Stomach (tissue), 9 donors: ENCODE measurements around the gene OSM. TPM values are rescaled to one million over a fixed set of nuclear protein-coding genes. Genes with fewer than 3 reads are reported as not detected.

Experiments
- DNase-seq, 2 donors: peaks; one replicate each; pipeline versions ENCODE4 v3.0.0 to v3.0.0-alpha.2; 2013 to 2019
- H3K27ac ChIP-seq, 5 donors: fragments of 200-600 bp in 4 of 5; sonication (generic) in 4 of 5; one replicate each; pipeline ENCODE4 v1.5.1; 2013 to 2019; ENCODE audit warnings: mild to moderate bottlenecking in 1 of 5, moderate library complexity in 1 of 5
- H3K27me3 ChIP-seq, 3 donors: fragments of 200-600 bp; sonication (generic); one replicate each; pipeline ENCODE4 v1.5.1; 2017 to 2019; ENCODE audit warnings: mixed run types in 1 of 3
- H3K36me3 ChIP-seq, 4 donors: fragments of 200-600 bp; sonication (generic); 1 replicate in 3 of 4; 2 replicates in 1 of 4; pipeline ENCODE4 v1.5.1; 2016 to 2019
- H3K4me1 ChIP-seq, 4 donors: fragments of 200-600 bp; sonication (generic); one replicate each; pipeline ENCODE4 v1.5.1; 2016 to 2019
- H3K4me3 ChIP-seq, 4 donors: fragments of 200-600 bp; sonication (generic) in 3 of 4; one replicate each; pipeline ENCODE4 v1.5.1; 2016 to 2019; ENCODE audit warnings: mild to moderate bottlenecking in 1 of 4
- H3K9me3 ChIP-seq, 4 donors: fragments of 200-600 bp; sonication (generic); one replicate each; pipeline ENCODE4 v1.5.1; 2016 to 2019
- EP300 ChIP-seq: sonication (generic); formaldehyde crosslinking; IDR thresholded peaks from one replicate; pipeline ENCODE4 v1.6.1; 2017; ENCODE audit warnings: antibody characterized with exemption
- POLR2A ChIP-seq, 4 donors: fragments of 450-650 bp; IDR thresholded peaks; one replicate each; pipeline ENCODE4 v1.6.1; 2016; ENCODE audit warnings: antibody characterized with exemption in 4 of 4, control low read depth in 2 of 4, mild to moderate bottlenecking in 1 of 4, moderate library complexity in 1 of 4
- POLR2AphosphoS5 ChIP-seq, 3 donors: sonication (generic); formaldehyde crosslinking; IDR thresholded peaks; one replicate each; pipeline ENCODE4 v1.6.1; 2016; ENCODE audit warnings: antibody characterized with exemption in 3 of 3
- WGBS, 5 donors: extraction: QIAGEN DNeasy Blood & Tissue Kit in 3 of 5; methylation state at CpG; one replicate each; pipeline versions ENCODE4 v1.1.5 to v1.1.7; 2013 to 2018; 5-methylcytosine and 5-hydroxymethylcytosine counted together
- intact Hi-C: fragments of 100-400 bp; cut with DNase I; formaldehyde crosslinking; loops from one replicate; pipeline ENCODE4 v1.15.1; 2023; ENCODE audit warnings: low total_unique reads
- polyA plus RNA-seq, 3 donors: library from polyadenylated mRNA; stranded (reverse); fragments of 200-250 nt; gene quantifications; one replicate each; pipeline ENCODE4 v1.2.3, GENCODE V29; 2013
- total RNA-seq, 5 donors: library from RNA; depleted of rRNA; stranded (reverse); fragments of >200 nt; gene quantifications; one replicate each; pipeline versions ENCODE4 v1.1.0 to v1.2.3, GENCODE V29; 2014 to 2016
- TF ChIP-seq, protein P1 (sequence below), 7 experiments: fragments of 450-650 bp in 4 of 7; fragments of 200-600 bp in 3 of 7; sonication (generic) in 3 of 7; IDR thresholded peaks; one replicate each; pipeline ENCODE4 v1.5.1; 2016 to 2019; ENCODE audit warnings: antibody characterized with exemption in 7 of 7, control low read depth in 2 of 7, mild to moderate bottlenecking in 1 of 7
- donor health status: healthy with polysubstance abuse.
- donor health status: Bipolar disorder and iron deficiency.
- donor health status: healthy.

OSM gene
- total and polyA plus RNA-seq, 8 donors = 0.33 to 22.7 (median 1.2) TPM; not detected in 4

DNA sequence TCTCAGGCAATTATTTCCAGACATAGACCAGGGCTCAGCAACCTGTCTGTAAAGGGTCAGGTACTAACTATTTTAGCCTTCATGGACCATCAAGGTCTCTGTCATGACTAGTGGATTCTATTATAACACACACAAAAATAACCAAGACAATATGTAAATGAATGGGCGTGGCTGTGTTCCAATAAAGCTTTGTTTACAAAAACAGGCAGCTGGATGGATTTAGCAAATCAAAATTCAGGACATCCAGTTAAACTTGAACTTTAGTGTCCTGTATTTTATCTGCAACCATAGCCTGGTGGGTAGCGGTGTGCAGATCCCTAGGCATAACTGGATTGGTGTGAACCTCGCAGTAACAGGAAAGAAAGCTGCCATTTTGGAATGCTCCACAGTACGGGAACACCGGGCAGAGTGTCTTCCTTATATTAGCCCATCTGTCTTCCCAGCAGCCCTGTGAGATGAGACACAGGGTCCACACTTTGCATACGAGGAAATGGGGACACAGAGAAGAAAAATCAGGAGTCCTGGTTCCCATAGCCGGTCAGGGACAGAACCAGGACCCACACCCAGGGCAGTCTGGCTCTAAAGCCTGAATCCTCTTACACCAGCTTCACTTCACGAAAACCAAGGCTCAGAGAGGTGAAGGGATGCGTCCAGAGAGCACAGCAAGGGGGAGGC, 35.7 kb downstream of the OSM start:
- intact Hi-C loops = no loop called here
- no peaks in the 10 kb centered on the region for H3K9me3 ChIP-seq
- H3K36me3 ChIP-seq = no peaks in the 10 kb centered on the region
- WGBS, 5 donors = 85 to 93% (median 89%) methylated on average over 9 of the region's 9 CpGs
- DNase-seq = no peak
- peaks cover 0 to 8% (median 0%) of the 10 kb centered on the region in 3 donors for H3K27me3 ChIP-seq
- H3K4me3 ChIP-seq = no peak overlapping the region
- H3K27ac ChIP-seq = no peak overlapping the region
- TF ChIP-seq POLR2A (IDR thresholded peaks at IDR 0.05) = no peak
- TF ChIP-seq, protein P1, sequence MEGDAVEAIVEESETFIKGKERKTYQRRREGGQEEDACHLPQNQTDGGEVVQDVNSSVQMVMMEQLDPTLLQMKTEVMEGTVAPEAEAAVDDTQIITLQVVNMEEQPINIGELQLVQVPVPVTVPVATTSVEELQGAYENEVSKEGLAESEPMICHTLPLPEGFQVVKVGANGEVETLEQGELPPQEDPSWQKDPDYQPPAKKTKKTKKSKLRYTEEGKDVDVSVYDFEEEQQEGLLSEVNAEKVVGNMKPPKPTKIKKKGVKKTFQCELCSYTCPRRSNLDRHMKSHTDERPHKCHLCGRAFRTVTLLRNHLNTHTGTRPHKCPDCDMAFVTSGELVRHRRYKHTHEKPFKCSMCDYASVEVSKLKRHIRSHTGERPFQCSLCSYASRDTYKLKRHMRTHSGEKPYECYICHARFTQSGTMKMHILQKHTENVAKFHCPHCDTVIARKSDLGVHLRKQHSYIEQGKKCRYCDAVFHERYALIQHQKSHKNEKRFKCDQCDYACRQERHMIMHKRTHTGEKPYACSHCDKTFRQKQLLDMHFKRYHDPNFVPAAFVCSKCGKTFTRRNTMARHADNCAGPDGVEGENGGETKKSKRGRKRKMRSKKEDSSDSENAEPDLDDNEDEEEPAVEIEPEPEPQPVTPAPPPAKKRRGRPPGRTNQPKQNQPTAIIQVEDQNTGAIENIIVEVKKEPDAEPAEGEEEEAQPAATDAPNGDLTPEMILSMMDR (IDR thresholded peaks at IDR 0.05) = no peak
- TF ChIP-seq POLR2AphosphoS5 (IDR thresholded peaks at IDR 0.05) = no peak
- TF ChIP-seq EP300 = no peak
- peaks cover 10 to 14% (median 14%) of the 10 kb centered on the region in 4 donors for H3K4me1 ChIP-seq

DNA sequence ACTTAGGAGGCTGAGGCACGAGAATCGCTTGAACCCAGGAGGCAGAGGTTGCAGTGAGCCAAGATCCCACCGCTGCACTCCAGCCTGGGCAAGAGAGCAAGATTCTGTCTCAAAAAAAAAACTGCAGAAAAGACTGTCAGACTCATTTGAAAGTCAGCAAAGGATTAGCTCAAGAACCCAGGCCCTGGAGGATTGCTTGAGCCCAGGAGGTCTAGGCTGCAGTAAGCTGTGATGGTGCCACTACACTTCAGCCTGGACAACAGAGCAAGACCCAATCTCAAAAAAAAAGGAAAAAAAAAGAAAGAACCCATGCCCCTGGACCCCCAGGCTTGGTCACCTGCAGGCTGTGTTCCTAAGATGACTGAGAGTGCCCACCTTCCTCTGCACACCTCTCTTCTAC, 36.3 kb downstream of the OSM start:
- H3K36me3 ChIP-seq = no peaks in the 10 kb centered on the region
- H3K4me3 ChIP-seq = no peak overlapping the region
- TF ChIP-seq POLR2AphosphoS5 (IDR thresholded peaks at IDR 0.05) (no peak), POLR2A (IDR thresholded peaks at IDR 0.05) (no peak), EP300 (no peak)
- TF ChIP-seq, protein P1 (IDR thresholded peaks at IDR 0.05) = no peak
- H3K9me3 ChIP-seq = no peaks in the 10 kb centered on the region
- no peak overlapping the region for H3K27ac ChIP-seq
- no peak for DNase-seq
- peaks cover 8 to 9% (median 8%) of the 10 kb centered on the region in 4 donors for H3K4me1 ChIP-seq
- intact Hi-C loops = no loop called here
- WGBS, 5 donors = 85 to 99% (median 94%) methylated on average over 3 of the region's 3 CpGs
- peaks cover 0 to 8% (median 0%) of the 10 kb centered on the region in 3 donors for H3K27me3 ChIP-seq

DNA sequence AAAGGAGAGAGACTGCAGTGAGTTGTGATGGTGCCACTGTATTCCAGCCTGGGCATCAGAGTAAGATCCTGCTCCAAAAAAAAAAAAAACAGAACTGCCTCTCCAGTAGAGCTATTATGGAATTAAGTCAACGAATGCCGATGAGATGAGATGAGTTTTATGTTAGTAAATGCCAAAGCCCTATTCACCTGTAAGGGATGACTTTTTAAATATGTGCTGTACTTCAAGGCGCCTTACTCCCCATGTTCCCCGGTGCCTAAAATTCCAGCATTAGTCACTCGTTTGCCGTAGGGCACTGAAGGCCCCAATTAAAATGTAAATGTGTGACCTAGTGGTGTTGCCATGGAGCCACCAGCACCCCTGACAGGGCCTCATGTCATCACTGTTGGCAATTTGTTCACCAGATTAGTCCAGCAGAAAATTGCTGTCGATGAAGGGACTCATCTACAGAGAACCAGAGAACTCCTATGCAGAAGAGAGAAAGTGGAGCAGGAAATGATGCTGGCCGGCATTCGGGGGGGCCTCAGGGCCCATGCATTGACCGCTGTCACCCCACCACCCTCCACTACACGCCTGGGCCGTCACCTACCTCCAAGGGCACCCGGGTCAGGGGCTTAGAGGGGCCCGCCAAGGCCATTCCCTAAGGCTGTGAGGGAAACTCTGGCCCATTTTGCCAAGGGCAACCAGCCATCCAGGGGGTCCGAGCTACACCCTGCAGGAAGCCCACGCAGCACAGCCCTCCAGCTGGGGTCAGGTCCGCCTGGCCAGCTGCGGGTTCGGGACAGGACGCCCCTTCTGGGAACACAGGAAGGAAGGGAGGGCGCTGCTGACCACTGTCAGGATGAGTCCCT, 37.9 kb downstream of the OSM start:
- Histone ChIP-seq H3K27ac (no peak overlapping the region), H3K9me3 (no peaks in the 10 kb centered on the region), H3K4me1 (no peaks in the 10 kb centered on the region), H3K4me3 (no peak overlapping the region), H3K27me3 (peaks cover 0 to 8% (median 0%) of the 10 kb centered on the region in 3 donors), H3K36me3 (no peaks in the 10 kb centered on the region)
- intact Hi-C loops = no loop called here
- WGBS, 5 donors = 78 to 81% (median 80%) methylated on average over 13 to 21 of the region's 21 CpGs
- TF ChIP-seq POLR2A (IDR thresholded peaks at IDR 0.05) = no peak
- TF ChIP-seq EP300 = no peak
- no peak for TF ChIP-seq POLR2AphosphoS5 (IDR thresholded peaks at IDR 0.05)
- DNase-seq = no peak

DNA sequence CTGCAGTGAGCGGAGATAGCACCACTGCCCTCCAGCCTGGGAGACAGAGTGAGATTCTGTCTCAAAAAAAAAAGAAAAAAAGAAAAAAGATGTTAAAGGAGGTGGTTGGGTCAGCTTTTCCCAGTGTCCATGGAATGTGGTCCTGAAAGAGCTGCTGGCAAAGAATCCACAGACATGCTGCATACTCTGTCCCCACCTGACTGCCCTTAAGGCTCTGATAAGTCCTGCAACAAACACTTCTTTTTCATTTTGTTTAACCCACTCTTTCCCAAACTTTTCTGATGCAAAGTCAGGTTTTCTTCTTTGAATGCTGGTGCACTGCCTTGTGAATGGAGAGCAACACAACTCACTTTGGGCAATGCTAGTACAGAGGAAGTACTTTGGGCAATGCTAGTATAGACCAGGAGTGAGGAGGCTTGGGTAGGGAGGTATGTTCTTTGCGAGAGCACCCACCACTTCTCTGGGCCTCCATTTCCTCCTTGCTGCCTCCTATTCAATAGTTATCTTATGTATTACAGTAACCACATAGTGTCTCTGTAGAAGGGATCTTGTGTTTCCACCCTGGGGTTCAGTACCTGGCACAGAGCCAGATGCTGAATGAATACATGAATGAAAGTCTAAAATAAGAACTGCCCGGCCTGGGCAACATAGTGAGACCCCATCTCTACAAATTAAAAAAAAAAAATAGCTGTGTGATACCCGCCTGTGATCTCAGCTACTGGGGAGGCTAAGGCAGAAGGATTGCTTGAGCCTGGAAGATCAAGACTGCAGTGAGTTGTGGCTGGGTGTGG, 39.0 kb downstream of the OSM start:
- H3K36me3 ChIP-seq = no peaks in the 10 kb centered on the region
- H3K9me3 ChIP-seq = no peaks in the 10 kb centered on the region
- H3K4me3 ChIP-seq = no peak overlapping the region
- no peak overlapping the region for H3K27ac ChIP-seq
- H3K4me1 ChIP-seq = no peaks in the 10 kb centered on the region
- H3K27me3 ChIP-seq = peaks cover 0 to 6% (median 0%) of the 10 kb centered on the region in 3 donors
- intact Hi-C loops = no loop called here
- no peak for TF ChIP-seq EP300
- TF ChIP-seq POLR2A (IDR thresholded peaks at IDR 0.05) = no peak
- TF ChIP-seq POLR2AphosphoS5 (IDR thresholded peaks at IDR 0.05) = no peak
- TF ChIP-seq, protein P1 (IDR thresholded peaks at IDR 0.05) = no peak
- no peak for DNase-seq
- WGBS, 5 donors = 81 to 90% (median 85%) methylated on average over 4 of the region's 4 CpGs
